Gastrocnemius medialis (tissue), 4 donors: ENCODE results near the gene EEF1AKMT2.

Source experiments
- CTCF ChIP-seq, 5 experiments: fragments of 450-650 bp in 3 of 5; fragments of 200-600 bp in 2 of 5; sonication (generic) in 2 of 5; IDR thresholded peaks in 4 of 5; conservative IDR thresholded peaks in 1 of 5; 1 replicate in 4 of 5; 2 replicates in 1 of 5; pipeline ENCODE4 v1.5.1; 2016 to 2019; ENCODE audit warnings: antibody characterized with exemption in 5 of 5, mild to moderate bottlenecking in 3 of 5, moderate library complexity in 3 of 5
- POLR2A ChIP-seq, 2 donors: fragments of 450-650 bp; IDR thresholded peaks; one replicate each; pipeline ENCODE4 v1.6.1; 2017; ENCODE audit warnings: antibody characterized with exemption in 2 of 2, mild to moderate bottlenecking in 2 of 2, moderate library complexity in 2 of 2

GRCh38 chr10:124821520-124821919, 29.8 kb upstream of the EEF1AKMT2 start:
- no peak for TF ChIP-seq CTCF (IDR thresholded peaks at IDR 0.05 in 4 of 5, conservative IDR thresholded peaks at IDR 0.05 in 1 of 5)
- TF ChIP-seq POLR2A (IDR thresholded peaks at IDR 0.05), result no peak
